AG09319 (cell line): ENCODE results near the gene MYMX.
"Not testable (repeated sequence)": the region's sequence is repeated elsewhere in the genome, so short reads cannot be mapped to it uniquely, and the experiment has no call there.

Experiments used
- DNase-seq: peaks from one replicate; pipeline ENCODE4 v3.0.0-alpha.2; 2010; ENCODE audit warnings: low read depth; ENCODE audit errors: extremely low read depth
- TF ChIP-seq, protein P1 (sequence below): IDR thresholded peaks from 2 replicates; pipeline ENCODE4 v1.5.1; 2011; ENCODE audit warnings: low read depth, mild to moderate bottlenecking, inconsistent platforms, low read length, moderate library complexity

MYMX gene

DNA sequence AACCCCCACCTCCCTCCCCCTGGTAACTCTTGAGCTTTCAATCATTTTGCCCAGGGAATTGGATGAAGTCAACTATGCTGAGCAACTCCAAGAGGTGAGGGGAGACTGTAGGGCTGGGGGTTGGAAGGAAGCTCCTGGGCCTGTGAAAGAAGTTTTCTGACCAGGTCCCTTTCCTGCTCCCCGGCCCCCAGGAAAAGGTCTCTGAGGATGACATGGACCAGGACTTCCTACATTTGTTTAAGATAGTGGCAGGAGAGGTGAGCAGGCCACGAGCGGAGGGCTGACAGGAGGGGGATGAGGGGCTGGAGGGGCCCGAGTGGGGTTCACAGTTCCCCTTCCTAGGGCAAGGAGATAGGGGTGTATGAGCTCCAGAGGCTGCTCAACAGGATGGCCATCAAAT is 36.3 kb upstream of the MYMX start:
- no peak for DNase-seq
- TF ChIP-seq, protein P1, sequence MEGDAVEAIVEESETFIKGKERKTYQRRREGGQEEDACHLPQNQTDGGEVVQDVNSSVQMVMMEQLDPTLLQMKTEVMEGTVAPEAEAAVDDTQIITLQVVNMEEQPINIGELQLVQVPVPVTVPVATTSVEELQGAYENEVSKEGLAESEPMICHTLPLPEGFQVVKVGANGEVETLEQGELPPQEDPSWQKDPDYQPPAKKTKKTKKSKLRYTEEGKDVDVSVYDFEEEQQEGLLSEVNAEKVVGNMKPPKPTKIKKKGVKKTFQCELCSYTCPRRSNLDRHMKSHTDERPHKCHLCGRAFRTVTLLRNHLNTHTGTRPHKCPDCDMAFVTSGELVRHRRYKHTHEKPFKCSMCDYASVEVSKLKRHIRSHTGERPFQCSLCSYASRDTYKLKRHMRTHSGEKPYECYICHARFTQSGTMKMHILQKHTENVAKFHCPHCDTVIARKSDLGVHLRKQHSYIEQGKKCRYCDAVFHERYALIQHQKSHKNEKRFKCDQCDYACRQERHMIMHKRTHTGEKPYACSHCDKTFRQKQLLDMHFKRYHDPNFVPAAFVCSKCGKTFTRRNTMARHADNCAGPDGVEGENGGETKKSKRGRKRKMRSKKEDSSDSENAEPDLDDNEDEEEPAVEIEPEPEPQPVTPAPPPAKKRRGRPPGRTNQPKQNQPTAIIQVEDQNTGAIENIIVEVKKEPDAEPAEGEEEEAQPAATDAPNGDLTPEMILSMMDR: no peak

DNA sequence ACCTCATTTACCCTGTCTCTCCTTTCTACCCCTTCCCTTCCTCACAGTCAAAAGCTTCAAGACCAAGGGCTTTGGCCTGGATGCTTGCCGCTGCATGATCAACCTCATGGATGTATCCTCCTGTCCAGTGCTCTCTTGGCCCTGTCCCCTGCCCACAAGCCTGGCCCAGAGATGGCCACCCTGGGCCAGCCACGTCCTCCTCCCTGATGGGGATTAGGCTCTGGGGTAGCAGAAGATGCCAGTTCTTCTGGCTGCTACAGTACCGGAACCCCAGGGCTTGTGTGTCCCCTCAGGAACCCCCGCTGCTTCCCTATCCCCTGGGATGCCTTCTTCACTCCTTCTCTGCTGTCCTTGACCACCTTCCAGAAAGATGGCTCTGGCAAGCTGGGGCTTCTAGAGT is 35.8 kb upstream of the MYMX start:
- no peak for DNase-seq
- TF ChIP-seq, protein P1: no peak

DNA sequence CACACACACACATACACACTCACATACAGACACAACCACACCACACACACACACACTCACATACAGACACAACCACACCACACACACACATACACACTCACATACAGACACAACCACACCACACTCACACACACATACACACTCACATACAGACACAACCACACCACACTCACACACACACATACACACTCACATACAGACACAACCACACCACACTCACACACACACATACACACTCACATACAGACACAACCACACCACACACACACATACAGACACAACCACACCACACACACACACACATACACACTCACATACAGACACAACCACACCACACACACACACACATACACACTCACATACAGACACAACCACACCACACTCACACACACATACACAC is 34.9 kb upstream of the MYMX start:
- not testable (repeated sequence) for DNase-seq

DNA sequence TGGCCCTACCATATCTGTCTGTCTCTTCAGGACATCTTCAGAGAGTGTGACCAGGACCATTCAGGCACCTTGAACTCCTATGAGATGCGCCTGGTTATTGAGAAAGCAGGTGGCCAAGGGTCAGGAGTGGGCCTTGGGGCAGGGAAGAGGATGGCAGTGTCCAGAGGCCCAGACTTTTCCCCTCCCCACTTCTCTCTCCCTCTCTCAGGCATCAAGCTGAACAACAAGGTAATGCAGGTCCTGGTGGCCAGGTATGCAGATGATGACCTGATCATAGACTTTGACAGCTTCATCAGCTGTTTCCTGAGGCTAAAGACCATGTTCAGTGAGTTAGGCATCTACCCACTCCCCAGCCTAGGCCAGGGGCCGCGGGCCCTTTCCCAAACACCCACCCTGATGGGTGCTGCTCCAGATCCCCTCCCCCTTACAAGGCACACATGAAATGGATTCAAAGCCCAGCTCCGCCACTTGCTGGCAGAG is 33.8 kb upstream of the MYMX start:
- no peak for DNase-seq
- TF ChIP-seq, protein P1: no peak

DNA sequence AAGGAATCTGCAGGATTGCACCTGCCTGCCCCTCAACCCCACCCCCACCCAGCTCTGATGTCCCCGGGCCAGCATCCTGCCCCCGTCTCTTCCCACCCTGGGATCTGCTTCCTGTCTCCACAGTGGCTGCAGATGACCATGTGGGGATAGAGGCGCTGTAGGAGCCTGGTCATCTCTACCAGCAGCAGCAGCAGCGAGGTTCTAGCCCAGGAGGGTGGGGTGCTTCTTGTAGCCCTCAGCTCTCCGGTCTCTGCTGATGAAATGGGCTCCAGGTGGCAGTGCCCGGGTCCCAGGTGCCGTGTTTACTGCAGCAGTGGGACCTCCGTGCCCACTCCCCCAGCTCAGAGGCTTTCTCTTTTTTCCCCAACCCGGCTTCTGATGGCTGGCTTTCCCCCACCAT is 32.9 kb upstream of the MYMX start:
- TF ChIP-seq, protein P1: no peak
- no peak for DNase-seq

DNA sequence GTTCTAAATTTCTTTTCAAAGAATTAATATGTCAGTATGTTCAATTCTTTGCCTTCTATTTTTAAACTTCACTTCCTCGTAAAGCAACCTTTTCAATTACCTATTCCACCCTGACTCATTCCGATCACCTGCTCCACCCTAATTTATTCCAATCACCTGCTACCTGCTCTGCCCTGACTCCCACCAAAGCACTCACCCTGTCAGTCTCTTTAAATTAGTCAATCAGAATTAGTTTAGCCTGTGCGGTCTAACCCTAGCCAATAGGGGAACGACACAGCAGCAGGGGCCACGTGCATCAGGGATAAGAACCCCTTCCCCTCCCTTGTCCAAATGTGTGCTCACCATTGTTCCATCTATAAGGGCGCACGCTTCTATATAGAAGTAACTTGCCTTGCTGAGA is 31.4 kb upstream of the MYMX start:
- DNase-seq: not testable (repeated sequence)

DNA sequence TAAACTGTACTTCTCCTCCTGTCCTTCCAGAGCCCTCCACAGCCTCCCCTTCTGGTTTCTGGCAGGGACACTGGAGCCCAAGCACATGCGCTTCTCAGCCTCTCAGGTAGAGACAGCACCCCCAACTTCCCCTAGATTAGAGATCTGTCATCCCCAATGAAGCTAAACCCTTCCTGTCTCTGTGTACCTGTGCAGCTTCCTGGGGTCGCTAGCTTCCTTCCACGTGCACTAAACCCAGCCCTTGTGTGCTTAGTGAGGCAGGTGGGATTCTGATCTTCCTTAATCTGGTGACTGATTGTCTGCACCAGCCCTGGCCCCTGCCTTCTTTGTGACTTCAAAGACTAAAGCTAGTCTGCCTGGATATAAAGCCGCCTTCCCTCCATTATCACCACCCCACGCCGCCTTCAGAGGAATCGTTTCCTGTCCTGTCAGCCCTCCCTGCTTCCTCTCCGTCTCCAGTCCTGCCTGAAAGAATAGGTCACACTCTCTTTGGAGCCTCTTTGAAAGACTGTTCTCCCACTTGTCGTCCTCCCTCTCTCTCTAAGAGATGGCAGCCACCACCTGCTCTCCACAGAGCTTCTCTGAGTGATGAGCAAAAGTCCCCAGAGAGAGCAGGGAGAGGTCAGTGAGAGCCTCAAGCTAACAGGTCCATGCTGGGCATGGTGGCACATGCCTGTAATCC is 30.6 kb upstream of the MYMX start:
- TF ChIP-seq, protein P1: no peak
- no peak for DNase-seq

DNA sequence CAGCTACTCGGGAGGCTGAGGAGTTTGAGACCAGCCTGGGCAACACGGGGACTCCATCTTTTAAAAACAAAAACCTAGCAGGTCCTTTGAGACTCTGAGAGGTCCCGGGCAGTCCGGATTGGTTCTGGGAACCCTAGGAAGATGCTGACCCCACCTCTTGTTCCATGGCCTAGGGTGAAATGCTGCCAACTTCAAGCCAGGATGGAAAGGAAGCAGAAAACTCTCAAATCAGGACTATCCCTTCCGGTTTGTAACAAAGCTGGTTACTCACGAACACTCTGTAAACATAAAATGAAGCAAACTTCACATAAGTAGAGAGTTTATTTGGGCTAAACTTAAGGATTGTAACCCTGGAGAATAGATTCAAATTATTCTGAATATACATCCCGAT is 30.1 kb upstream of the MYMX start:
- TF ChIP-seq, protein P1: no peak
- no peak for DNase-seq
